ENCODE data around the gene BRICD5. TPM values are rescaled to one million over a fixed set of nuclear protein-coding genes. Genes with fewer than 3 reads are reported as not detected.

Gene BRICD5
- total RNA-seq, 1 experiment from 2014 or later = 18.6 TPM

DNA sequence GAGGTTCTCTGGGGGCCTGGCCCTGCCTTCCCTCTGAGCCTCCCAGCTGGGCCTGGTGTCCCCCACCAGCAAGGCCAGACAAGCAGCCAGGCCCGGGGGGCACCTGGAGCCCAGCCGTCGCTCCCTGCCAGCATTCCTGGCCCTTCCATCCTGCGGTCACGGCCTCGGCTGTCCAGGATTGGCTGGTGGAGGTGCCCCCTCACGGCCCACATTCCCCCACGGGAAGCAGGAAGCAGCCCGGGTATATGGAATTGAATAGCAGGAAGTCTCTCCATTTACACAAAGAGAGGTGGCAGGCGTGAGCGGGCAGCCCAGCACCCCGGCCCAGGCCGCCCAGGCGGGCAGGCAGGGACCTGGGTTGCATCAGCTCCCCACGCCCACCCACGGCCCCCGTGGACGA lies 40.6 kb downstream of the BRICD5 start:
- no peak for DNase-seq (ENCODE audit: low spot score)
- BruUV-seq (replicated peaks) = no TSS peak
- no peaks in the 10 kb centered on the region for H3K27me3 ChIP-seq (replicated peaks; ENCODE audit: insufficient read depth, low read depth, low read length, poor library complexity)
- peaks cover 20% of the 10 kb centered on the region for H3K36me3 ChIP-seq (ENCODE audit: insufficient read depth, low read length, poor library complexity, severe bottlenecking)
- intact Hi-C loops (cut with micrococcal nuclease; ENCODE audit: unreplicated experiment) = no loop called here
- ChIA-PET POLR2A (ENCODE audit: low non-redundant PET) (no interaction called here), CTCF (no interaction called here)
- H3K4me3 ChIP-seq (ENCODE audit: low read depth, low read length, poor library complexity, severe bottlenecking) = no peak overlapping the region
- TF ChIP-seq EZH2 (IDR thresholded peaks at IDR 0.05; ENCODE audit: borderline replicate concordance, low read depth, low read length, poor library complexity, severe bottlenecking) = no peak
- TF ChIP-seq, protein P1, sequence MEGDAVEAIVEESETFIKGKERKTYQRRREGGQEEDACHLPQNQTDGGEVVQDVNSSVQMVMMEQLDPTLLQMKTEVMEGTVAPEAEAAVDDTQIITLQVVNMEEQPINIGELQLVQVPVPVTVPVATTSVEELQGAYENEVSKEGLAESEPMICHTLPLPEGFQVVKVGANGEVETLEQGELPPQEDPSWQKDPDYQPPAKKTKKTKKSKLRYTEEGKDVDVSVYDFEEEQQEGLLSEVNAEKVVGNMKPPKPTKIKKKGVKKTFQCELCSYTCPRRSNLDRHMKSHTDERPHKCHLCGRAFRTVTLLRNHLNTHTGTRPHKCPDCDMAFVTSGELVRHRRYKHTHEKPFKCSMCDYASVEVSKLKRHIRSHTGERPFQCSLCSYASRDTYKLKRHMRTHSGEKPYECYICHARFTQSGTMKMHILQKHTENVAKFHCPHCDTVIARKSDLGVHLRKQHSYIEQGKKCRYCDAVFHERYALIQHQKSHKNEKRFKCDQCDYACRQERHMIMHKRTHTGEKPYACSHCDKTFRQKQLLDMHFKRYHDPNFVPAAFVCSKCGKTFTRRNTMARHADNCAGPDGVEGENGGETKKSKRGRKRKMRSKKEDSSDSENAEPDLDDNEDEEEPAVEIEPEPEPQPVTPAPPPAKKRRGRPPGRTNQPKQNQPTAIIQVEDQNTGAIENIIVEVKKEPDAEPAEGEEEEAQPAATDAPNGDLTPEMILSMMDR (conservative IDR thresholded peaks at IDR 0.05; ENCODE audit: low read depth, low read length) = no peak
- H3K9me3 ChIP-seq (ENCODE audit: low read depth, low read length, poor library complexity, severe bottlenecking) = no peaks in the 10 kb centered on the region
- H3K4me1 ChIP-seq (ENCODE audit: insufficient read depth, low read length, poor library complexity, severe bottlenecking) = no peaks in the 10 kb centered on the region
- H3K27ac ChIP-seq (ENCODE audit: low read depth, low read length, poor library complexity, severe bottlenecking) = peak overlapping the region; percentile 61

DNA sequence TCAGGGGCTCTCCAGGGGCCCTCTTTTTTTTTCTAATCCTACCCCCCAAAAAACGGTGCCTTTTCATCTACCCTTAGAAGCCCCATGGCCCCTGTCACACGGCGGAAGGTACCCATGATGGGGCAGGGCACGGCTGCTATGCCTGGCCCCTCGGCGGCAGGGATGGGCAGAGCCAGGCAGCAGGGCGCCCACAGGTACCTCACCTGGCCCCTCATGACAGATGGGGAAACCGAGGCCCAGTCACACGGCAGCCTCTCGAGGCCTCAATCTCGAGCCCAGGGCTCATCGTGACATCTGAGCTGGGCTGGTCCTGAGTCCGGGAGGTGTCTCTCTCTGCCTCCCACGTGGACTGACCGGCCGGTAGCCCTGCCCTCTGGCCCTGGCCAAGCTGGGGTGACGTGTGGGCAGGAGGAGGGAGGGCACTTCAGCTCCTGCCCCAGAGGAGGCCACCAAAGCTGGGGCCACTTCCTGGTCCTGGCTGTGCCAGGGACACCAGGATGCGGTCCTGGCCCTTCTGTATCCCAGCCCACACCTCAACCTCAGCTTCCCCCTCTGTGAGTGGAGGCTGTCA lies 43.5 kb downstream of the BRICD5 start:
- Histone ChIP-seq H3K9me3 (ENCODE audit: low read depth, low read length, poor library complexity, severe bottlenecking) (no peaks in the 10 kb centered on the region), H3K27ac (ENCODE audit: low read depth, low read length, poor library complexity, severe bottlenecking) (no peak overlapping the region), H3K4me1 (ENCODE audit: insufficient read depth, low read length, poor library complexity, severe bottlenecking) (no peaks in the 10 kb centered on the region), H3K36me3 (ENCODE audit: insufficient read depth, low read length, poor library complexity, severe bottlenecking) (peaks cover 10% of the 10 kb centered on the region), H3K27me3 (replicated peaks; ENCODE audit: insufficient read depth, low read depth, low read length, poor library complexity) (no peaks in the 10 kb centered on the region), H3K4me3 (ENCODE audit: low read depth, low read length, poor library complexity, severe bottlenecking) (no peak overlapping the region)
- ChIA-PET POLR2A (ENCODE audit: low non-redundant PET) (no interaction called here), CTCF (no interaction called here)
- no peak for TF ChIP-seq EZH2 (IDR thresholded peaks at IDR 0.05; ENCODE audit: borderline replicate concordance, low read depth, low read length, poor library complexity, severe bottlenecking)
- BruUV-seq (replicated peaks) = no TSS peak
- no peak for DNase-seq (ENCODE audit: low spot score)
- intact Hi-C loops (cut with micrococcal nuclease; ENCODE audit: unreplicated experiment) = no loop called here

DNA sequence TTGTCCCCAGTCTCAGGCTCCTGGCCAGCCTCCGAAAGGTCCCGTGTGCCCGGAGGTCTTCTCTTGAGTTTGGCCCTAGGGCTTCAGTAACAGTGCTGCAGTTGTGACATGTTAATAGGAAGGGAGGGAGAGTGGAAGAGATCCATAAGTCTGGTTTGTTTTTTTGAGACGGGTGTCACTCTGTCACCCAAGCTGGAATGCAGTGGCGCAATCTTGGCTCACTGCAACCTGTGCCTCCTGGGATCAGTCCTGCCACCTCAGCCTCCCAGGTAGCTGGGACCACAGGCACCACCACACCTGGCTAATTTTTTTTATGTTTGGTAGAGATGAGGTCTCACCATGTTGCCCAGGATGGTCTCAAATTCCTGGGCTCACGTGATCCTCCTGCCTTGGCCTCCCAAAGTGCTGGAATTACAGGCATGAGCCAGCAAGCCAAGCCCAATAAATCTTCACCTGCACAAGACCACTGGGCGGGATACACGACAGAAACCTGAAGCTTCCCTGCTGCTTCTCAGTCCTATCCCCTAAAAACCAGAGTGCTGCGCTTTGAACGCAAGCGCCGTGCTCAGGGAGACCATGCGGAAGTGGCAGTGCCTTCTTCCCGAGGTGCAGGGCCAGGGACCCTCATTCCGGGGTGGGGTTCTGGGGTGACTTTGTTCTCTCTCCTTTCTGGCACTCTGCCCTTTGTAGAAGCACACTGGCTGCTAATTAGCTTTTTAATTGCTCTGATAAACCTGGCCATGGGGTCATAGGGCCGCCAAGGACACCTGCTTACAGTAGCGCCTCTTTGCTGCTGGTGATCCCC lies 44.2 kb downstream of the BRICD5 start:
- intact Hi-C loops (cut with micrococcal nuclease; ENCODE audit: unreplicated experiment) = no loop called here
- Histone ChIP-seq H3K9me3 (ENCODE audit: low read depth, low read length, poor library complexity, severe bottlenecking) (no peaks in the 10 kb centered on the region), H3K4me3 (ENCODE audit: low read depth, low read length, poor library complexity, severe bottlenecking) (no peak overlapping the region), H3K36me3 (ENCODE audit: insufficient read depth, low read length, poor library complexity, severe bottlenecking) (peaks cover 10% of the 10 kb centered on the region), H3K27ac (ENCODE audit: low read depth, low read length, poor library complexity, severe bottlenecking) (no peak overlapping the region), H3K4me1 (ENCODE audit: insufficient read depth, low read length, poor library complexity, severe bottlenecking) (no peaks in the 10 kb centered on the region), H3K27me3 (replicated peaks; ENCODE audit: insufficient read depth, low read depth, low read length, poor library complexity) (no peaks in the 10 kb centered on the region)
- no peak for TF ChIP-seq EZH2 (IDR thresholded peaks at IDR 0.05; ENCODE audit: borderline replicate concordance, low read depth, low read length, poor library complexity, severe bottlenecking)
- TF ChIP-seq, protein P1 (conservative IDR thresholded peaks at IDR 0.05; ENCODE audit: low read depth, low read length) = no peak
- DNase-seq (ENCODE audit: low spot score) = no peak
- ChIA-PET POLR2A (ENCODE audit: low non-redundant PET) (no interaction called here), CTCF (no interaction called here)
- BruUV-seq (replicated peaks) = no TSS peak
